ENCODE data around the gene RBMS3.

Gene RBMS3

GRCh38 chr3:29268651-29269050 is 12.2 kb upstream of the RBMS3 start:
- Mint-ChIP-seq H3K4me3 (no peak overlapping the region), H3K4me1 (peaks cover 8% of the 10 kb centered on the region), H3K9me3 (no peaks in the 10 kb centered on the region), H3K36me3 (ENCODE audit: low read depth) (no peaks in the 10 kb centered on the region), H3K27ac (no peak overlapping the region), H3K27me3 (ENCODE audit: low read depth) (peaks cover 3% of the 10 kb centered on the region)
- TF ChIP-seq CTCF (IDR thresholded peaks at IDR 0.05; ENCODE audit: unreplicated experiment in 3 of 3) = no peak

- no peak overlapping the region for H3K27ac Mint-ChIP-seq
- peaks cover 5% of the 10 kb centered on the region for H3K36me3 Mint-ChIP-seq (ENCODE audit: low read depth)
- no peak overlapping the region for H3K4me3 Mint-ChIP-seq
Measured at GRCh38 chr3:29270752-29271151, 10.1 kb upstream of the RBMS3 start.

GRCh38 chr3:29271475-29271874 is 9.4 kb upstream of the RBMS3 start:
- H3K27me3 Mint-ChIP-seq (ENCODE audit: low read depth) = peaks cover 3% of the 10 kb centered on the region
- TF ChIP-seq CTCF (IDR thresholded peaks at IDR 0.05; ENCODE audit: unreplicated experiment in 3 of 3) = no peak
- H3K9me3 Mint-ChIP-seq = no peaks in the 10 kb centered on the region
- H3K4me3 Mint-ChIP-seq = no peak overlapping the region
- H3K27ac Mint-ChIP-seq = no peak overlapping the region
- peaks cover 19% of the 10 kb centered on the region for H3K4me1 Mint-ChIP-seq
- peaks cover 5% of the 10 kb centered on the region for H3K36me3 Mint-ChIP-seq (ENCODE audit: low read depth)

More at GRCh38 chr3:29270752-29271151, 10.1 kb upstream of the RBMS3 start:
- Mint-ChIP-seq H3K27me3 (ENCODE audit: low read depth) (peaks cover 3% of the 10 kb centered on the region), H3K4me1 (peaks cover 19% of the 10 kb centered on the region), H3K9me3 (no peaks in the 10 kb centered on the region)
- no peak for TF ChIP-seq CTCF (IDR thresholded peaks at IDR 0.05; ENCODE audit: unreplicated experiment in 3 of 3)

- peaks cover 24% of the 10 kb centered on the region for H3K4me1 Mint-ChIP-seq
- H3K4me3 Mint-ChIP-seq = no peak overlapping the region
- H3K27ac Mint-ChIP-seq = no peak overlapping the region
Measured at GRCh38 chr3:29274667-29275066, 6.2 kb upstream of the RBMS3 start.

GRCh38 chr3:29275309-29275708 is 5.6 kb upstream of the RBMS3 start:
- H3K27me3 Mint-ChIP-seq (ENCODE audit: low read depth) = no peaks in the 10 kb centered on the region
- no peaks in the 10 kb centered on the region for H3K9me3 Mint-ChIP-seq
- peak overlapping the region in 2 of 3 experiments; percentile 18 to 37 for H3K27ac Mint-ChIP-seq
- H3K4me3 Mint-ChIP-seq = no peak overlapping the region
- H3K36me3 Mint-ChIP-seq (ENCODE audit: low read depth) = peaks cover 5% of the 10 kb centered on the region
- no peak for TF ChIP-seq CTCF (IDR thresholded peaks at IDR 0.05; ENCODE audit: unreplicated experiment in 3 of 3)
- H3K4me1 Mint-ChIP-seq = peaks cover 28% of the 10 kb centered on the region

More at GRCh38 chr3:29274667-29275066, 6.2 kb upstream of the RBMS3 start:
- Mint-ChIP-seq H3K36me3 (ENCODE audit: low read depth) (peaks cover 5% of the 10 kb centered on the region), H3K27me3 (ENCODE audit: low read depth) (peaks cover 3% of the 10 kb centered on the region), H3K9me3 (no peaks in the 10 kb centered on the region)
- no peak for TF ChIP-seq CTCF (IDR thresholded peaks at IDR 0.05; ENCODE audit: unreplicated experiment in 3 of 3)

- TF ChIP-seq CTCF (IDR thresholded peaks at IDR 0.05; ENCODE audit: unreplicated experiment in 3 of 3) = no peak
- no peaks in the 10 kb centered on the region for H3K9me3 Mint-ChIP-seq
- peaks cover 33% of the 10 kb centered on the region for H3K4me1 Mint-ChIP-seq
- peaks cover 5% of the 10 kb centered on the region for H3K36me3 Mint-ChIP-seq (ENCODE audit: low read depth)
- no peak overlapping the region for H3K27ac Mint-ChIP-seq
- no peak overlapping the region for H3K4me3 Mint-ChIP-seq
- H3K27me3 Mint-ChIP-seq (ENCODE audit: low read depth) = no peaks in the 10 kb centered on the region
Measured at GRCh38 chr3:29277249-29277648, 3.6 kb upstream of the RBMS3 start.
